Neural cell (in vitro differentiated cells): ENCODE measurements around the gene KLHL17.

Experiments
- EZH2 ChIP-seq: fragments of 200-600, 300-800 bp; shearing (Covaris generic), sonication (generic); IDR thresholded peaks from 2 replicates; pipeline ENCODE4 v1.6.1; 2014; ENCODE audit warnings: antibody characterized with exemption, low read length, borderline replicate concordance, mild to moderate bottlenecking; ENCODE audit not compliant: insufficient read depth, poor library complexity, severe bottlenecking
- RAD21 ChIP-seq: fragments of 450-650 bp; conservative IDR thresholded peaks from 2 replicates; pipeline ENCODE4 v1.6.1; 2014; ENCODE audit warnings: antibody characterized with exemption, mild to moderate bottlenecking, moderate library complexity
- SMC3 ChIP-seq: fragments of 450-650 bp; conservative IDR thresholded peaks from 2 replicates; pipeline ENCODE4 v1.6.1; 2014; ENCODE audit warnings: antibody characterized with exemption, mild to moderate bottlenecking, moderate library complexity; ENCODE audit not compliant: poor library complexity
- TAF1 ChIP-seq: IDR thresholded peaks from 2 replicates; pipeline ENCODE4 v1.6.1; 2012; ENCODE audit warnings: low read depth
- TF ChIP-seq, protein P1 (sequence below): fragments of 450-650 bp; IDR thresholded peaks from 2 replicates; pipeline ENCODE4 v1.5.1; 2014; ENCODE audit warnings: antibody characterized with exemption, mild to moderate bottlenecking, moderate library complexity; ENCODE audit not compliant: poor library complexity, severe bottlenecking

DNA sequence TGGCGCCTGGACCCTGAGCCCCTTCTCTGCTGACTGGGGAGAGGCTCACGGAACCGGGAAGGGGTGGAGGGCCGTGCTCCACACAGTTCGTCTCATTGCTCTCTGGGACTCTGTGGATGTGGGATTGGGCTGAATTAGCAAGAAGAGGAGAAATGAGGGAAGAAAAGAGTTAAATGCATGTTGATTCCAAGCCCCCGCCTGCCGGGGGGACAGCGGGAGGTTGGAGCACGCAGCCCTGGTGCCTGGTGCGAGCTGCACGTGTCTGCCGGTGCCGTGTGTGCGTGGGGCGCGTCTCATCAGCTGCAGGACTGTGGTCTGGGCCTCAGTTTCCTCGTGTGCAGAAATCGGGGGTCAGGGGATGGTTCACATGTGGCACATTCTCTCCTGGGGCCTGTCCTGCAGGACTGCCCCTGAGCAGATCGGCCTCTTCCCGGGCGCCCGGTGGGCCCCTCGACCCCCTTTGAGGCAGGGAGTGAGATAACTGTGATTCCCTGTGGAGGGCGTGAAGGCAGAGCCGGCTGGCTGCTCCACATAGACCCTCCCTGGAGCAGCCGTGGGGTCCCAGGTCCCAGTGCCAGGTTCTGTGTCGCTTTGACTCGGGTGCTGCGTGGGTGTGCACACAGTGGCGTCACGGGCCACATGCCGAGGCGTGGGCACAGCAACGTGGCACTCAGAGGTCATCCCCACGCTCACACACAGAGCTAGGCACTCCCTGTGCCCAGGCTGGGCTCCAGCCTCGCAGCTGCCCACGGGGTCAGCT is 25.2 kb upstream of the KLHL17 start:
- no peak for TF ChIP-seq SMC3
- no peak for TF ChIP-seq RAD21
- TF ChIP-seq, protein P1, sequence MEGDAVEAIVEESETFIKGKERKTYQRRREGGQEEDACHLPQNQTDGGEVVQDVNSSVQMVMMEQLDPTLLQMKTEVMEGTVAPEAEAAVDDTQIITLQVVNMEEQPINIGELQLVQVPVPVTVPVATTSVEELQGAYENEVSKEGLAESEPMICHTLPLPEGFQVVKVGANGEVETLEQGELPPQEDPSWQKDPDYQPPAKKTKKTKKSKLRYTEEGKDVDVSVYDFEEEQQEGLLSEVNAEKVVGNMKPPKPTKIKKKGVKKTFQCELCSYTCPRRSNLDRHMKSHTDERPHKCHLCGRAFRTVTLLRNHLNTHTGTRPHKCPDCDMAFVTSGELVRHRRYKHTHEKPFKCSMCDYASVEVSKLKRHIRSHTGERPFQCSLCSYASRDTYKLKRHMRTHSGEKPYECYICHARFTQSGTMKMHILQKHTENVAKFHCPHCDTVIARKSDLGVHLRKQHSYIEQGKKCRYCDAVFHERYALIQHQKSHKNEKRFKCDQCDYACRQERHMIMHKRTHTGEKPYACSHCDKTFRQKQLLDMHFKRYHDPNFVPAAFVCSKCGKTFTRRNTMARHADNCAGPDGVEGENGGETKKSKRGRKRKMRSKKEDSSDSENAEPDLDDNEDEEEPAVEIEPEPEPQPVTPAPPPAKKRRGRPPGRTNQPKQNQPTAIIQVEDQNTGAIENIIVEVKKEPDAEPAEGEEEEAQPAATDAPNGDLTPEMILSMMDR, result no peak
- no peak for TF ChIP-seq EZH2
- no peak for TF ChIP-seq TAF1
